ENCODE measurements around the gene MRPL14. TPM values are rescaled to one million over a fixed set of nuclear protein-coding genes. Genes with fewer than 3 reads are reported as not detected.

The MRPL14 gene
- total RNA-seq, 1 donor from 2014 or later: 32.3 TPM

- DNase-seq: no peak
These were observed 62.3 kb downstream of the MRPL14 start for GRCh38 chr6:44064948-44065272.

- DNase-seq: no peak
These were observed 62.9 kb downstream of the MRPL14 start for GRCh38 chr6:44064089-44064947.

GRCh38 chr6:44063561-44064059 lies 63.6 kb downstream of the MRPL14 start:
- DNase-seq: no peak

Other genes with a start within 250 kb of the MRPL14 start
- 18.1 TPM for gene TMEM63B, start 102 bp upstream of the MRPL14 start, total RNA-seq
- 0.72 TPM for gene CAPN11, start 31.4 kb upstream of the MRPL14 start, total RNA-seq
- 9.1 TPM for gene MYMX, start 89.5 kb upstream of the MRPL14 start, total RNA-seq
- gene SLC29A1, start 96.1 kb upstream of the MRPL14 start, total RNA-seq: 49.5 TPM
- 631 TPM for gene HSP90AB1, start 119.6 kb upstream of the MRPL14 start, total RNA-seq
- gene SLC35B2, start 130.1 kb upstream of the MRPL14 start, total RNA-seq: 37.3 TPM
- gene NFKBIE, start 138.1 kb upstream of the MRPL14 start, total RNA-seq: 8.1 TPM
- gene TMEM151B, start 143.0 kb upstream of the MRPL14 start, total RNA-seq: under 0.01 TPM
- 19.6 TPM for gene AARS2, start 185.9 kb upstream of the MRPL14 start, total RNA-seq
- not detected for gene SPATS1, start 215.2 kb upstream of the MRPL14 start, total RNA-seq